Measurements from ENCODE around the gene PBX3.

DNA sequence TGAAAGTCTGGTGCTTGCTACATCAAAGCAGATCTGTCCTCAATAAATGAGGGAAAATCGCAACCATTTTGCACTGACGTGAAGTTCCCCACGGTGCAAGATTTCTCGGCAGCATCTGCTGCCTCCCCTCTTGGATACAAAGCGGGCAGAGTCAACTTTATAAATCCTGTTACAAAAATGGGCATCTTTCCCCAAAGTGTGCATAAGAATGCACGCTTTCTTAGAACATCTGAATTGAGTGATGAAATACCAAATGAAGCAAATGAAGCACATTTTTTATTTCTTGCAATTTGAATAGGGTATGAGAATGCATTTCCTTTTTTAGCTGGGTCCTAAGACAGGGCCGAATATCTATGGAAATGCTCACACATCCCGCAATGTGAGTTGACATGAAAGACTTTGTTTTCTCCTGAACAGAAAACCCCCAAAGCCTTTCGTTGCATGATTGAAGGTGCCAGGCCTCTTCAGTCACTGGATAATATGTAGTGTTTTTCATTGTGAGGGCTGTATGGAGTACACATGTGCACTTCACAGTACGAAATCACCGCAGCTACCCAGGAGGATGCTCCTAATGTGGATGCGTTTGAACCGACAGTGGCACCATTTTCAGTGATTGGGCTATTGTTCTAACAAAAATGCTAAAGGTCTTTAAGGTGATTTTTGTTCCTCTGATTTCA, 20.6 kb upstream of the PBX3 start:
- TF ChIP-seq, protein P1, sequence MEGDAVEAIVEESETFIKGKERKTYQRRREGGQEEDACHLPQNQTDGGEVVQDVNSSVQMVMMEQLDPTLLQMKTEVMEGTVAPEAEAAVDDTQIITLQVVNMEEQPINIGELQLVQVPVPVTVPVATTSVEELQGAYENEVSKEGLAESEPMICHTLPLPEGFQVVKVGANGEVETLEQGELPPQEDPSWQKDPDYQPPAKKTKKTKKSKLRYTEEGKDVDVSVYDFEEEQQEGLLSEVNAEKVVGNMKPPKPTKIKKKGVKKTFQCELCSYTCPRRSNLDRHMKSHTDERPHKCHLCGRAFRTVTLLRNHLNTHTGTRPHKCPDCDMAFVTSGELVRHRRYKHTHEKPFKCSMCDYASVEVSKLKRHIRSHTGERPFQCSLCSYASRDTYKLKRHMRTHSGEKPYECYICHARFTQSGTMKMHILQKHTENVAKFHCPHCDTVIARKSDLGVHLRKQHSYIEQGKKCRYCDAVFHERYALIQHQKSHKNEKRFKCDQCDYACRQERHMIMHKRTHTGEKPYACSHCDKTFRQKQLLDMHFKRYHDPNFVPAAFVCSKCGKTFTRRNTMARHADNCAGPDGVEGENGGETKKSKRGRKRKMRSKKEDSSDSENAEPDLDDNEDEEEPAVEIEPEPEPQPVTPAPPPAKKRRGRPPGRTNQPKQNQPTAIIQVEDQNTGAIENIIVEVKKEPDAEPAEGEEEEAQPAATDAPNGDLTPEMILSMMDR (conservative IDR thresholded peaks at IDR 0.05) = no peak
- no peak for TF ChIP-seq ZFX (IDR thresholded peaks at IDR 0.05)

Measured in C4-2B (cell line).